Fibroblast of mammary gland (primary cell): ENCODE data around the gene MAPK8IP3.
"Not testable (repeated sequence)": the region's sequence is repeated elsewhere in the genome, so short reads cannot be mapped to it uniquely, and the experiment has no call there.

Source experiments
- DNase-seq: peaks from one replicate; pipeline ENCODE4 v3.0.0-alpha.2; 2010; ENCODE audit warnings: low read depth
- H3K4me3 ChIP-seq: 2 replicates; pipeline ENCODE4 v1.5.1; 2011; ENCODE audit warnings: low read depth, mild to moderate bottlenecking, low read length, moderate library complexity; ENCODE audit not compliant: control insufficient read depth
- TF ChIP-seq, protein P1 (sequence below): conservative IDR thresholded peaks from 2 replicates; pipeline ENCODE4 v1.5.1; 2011; ENCODE audit warnings: low read depth, low read length, inconsistent platforms; ENCODE audit not compliant: control insufficient read depth, insufficient read depth

The MAPK8IP3 gene

DNA sequence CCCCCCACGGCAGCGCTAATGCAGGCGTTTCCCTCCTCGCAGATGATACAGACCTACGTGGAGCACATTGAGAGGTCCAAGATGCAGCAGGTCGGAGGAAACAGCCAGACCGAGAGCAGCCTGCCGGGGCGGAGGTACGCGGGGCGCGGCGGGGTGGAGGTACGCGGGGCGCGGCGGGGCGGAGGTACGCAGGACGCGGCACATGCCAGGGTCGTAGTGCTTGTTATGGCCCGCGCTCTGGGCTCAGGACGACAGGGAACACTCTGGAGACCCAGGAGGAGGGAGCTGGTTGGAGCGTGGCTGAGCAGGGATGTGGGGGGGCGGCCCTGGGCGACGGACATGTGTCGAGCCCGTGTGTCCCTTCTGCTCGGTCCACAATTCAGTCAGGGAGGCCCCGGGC lies 23.4 kb downstream of the MAPK8IP3 start:
- no peak overlapping the region for H3K4me3 ChIP-seq
- TF ChIP-seq, protein P1, sequence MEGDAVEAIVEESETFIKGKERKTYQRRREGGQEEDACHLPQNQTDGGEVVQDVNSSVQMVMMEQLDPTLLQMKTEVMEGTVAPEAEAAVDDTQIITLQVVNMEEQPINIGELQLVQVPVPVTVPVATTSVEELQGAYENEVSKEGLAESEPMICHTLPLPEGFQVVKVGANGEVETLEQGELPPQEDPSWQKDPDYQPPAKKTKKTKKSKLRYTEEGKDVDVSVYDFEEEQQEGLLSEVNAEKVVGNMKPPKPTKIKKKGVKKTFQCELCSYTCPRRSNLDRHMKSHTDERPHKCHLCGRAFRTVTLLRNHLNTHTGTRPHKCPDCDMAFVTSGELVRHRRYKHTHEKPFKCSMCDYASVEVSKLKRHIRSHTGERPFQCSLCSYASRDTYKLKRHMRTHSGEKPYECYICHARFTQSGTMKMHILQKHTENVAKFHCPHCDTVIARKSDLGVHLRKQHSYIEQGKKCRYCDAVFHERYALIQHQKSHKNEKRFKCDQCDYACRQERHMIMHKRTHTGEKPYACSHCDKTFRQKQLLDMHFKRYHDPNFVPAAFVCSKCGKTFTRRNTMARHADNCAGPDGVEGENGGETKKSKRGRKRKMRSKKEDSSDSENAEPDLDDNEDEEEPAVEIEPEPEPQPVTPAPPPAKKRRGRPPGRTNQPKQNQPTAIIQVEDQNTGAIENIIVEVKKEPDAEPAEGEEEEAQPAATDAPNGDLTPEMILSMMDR, result no peak
- no peak for DNase-seq

DNA sequence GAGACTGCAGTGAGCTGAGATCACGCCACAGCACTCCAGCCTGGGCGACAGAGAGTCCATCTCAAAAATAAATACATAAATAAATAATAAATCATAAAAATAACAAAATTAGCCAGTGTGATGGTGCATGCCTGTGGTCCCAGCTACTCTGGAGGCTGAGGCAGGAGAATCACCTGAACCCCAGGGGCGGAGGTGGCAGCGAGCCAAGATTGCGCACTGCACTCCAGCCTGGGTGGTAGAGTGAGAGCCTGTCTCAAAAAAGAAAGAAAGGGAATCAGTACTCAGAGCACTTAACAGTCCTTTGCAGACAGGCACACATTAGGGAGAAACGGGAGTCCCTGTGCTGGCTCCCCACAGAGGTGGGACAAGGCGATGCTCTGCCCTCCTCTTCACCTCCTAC lies 25.1 kb downstream of the MAPK8IP3 start:
- DNase-seq, result no peak
- no peak overlapping the region for H3K4me3 ChIP-seq
- TF ChIP-seq, protein P1, result no peak

DNA sequence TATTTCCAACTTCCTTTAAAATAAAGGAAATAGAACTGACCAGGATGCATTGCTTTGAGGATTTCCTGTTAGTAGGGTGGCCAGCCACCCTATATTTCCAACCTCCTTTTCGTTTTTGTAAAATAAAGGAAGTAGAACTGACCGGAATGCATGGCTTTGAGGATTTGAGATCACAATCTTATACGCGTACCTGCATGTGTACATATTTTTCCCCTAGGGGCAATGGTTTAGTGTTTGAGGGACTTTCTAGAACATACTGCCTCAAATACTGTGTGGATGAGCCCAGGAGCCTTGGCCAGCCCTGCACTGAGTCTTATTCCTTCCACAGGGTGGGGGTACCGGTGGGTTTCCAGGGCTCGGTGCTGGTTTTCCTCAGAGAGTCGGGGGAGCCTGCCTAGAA lies 25.6 kb downstream of the MAPK8IP3 start:
- no peak overlapping the region for H3K4me3 ChIP-seq
- no peak for DNase-seq
- TF ChIP-seq, protein P1, result no peak

DNA sequence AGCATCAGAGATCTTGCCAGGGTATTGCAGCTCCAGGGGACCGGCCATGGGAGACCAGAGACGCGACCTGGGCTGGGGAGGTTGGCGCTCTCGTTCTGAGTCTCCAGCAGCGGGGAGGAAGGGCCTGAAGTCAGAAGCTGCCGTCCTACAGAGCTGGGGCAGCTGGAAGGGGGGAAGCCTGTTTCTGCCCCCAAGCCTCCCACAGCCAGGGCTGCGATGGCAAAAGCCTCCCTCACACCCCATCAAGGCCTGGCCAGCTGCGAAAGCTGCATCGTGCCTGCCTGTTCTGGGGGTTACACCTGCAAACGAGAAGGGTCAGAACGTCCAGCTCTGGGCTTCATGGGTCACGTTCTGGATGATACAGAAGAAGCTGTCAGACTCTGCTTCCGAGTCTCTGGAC lies 26.1 kb downstream of the MAPK8IP3 start:
- H3K4me3 ChIP-seq, result no peak overlapping the region
- TF ChIP-seq, protein P1, result no peak
- DNase-seq, result no peak

DNA sequence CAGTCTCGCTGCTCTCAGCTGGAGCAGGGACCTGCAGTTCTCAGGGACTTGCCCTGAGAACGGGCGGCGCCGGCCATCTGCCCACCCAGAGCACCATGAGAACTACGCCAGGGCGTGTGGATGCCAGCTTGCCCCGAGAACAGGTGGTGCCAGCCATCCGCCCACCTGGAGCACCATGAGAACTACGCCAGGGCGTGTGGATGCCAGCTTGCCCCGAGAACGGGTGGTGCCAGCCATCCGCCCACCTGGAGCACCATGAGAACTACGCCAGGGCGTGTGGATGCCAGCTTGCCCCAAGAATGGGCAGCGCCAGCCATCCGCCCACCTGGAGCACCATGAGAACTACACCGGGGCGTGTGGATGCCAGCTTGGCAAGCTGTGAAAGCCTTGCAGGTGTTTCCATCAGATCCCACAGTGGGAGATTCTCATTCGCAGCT lies 26.6 kb downstream of the MAPK8IP3 start:
- not testable (repeated sequence) for DNase-seq, H3K4me3 ChIP-seq

DNA sequence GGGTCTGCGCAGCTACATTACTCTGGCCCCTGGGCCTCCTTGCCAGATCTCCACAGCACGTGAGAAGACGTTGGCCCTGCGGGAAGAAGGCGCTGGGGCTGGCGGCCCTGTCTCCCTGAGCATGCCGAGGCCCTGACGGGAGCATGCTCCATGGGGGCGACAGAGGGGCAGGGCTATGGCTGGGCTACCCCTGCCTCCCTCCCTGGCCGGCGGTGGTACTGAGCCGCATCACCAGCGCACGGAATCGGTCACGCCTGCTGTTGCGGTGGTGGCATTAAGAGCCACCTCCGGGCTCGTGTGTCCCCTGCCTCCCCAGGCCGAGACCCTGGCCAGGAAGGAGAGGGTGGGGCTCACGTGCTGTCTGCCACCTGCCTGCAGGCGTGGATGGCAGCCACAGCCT lies 28.1 kb downstream of the MAPK8IP3 start:
- TF ChIP-seq, protein P1, result no peak
- H3K4me3 ChIP-seq, result no peak overlapping the region
- no peak for DNase-seq

DNA sequence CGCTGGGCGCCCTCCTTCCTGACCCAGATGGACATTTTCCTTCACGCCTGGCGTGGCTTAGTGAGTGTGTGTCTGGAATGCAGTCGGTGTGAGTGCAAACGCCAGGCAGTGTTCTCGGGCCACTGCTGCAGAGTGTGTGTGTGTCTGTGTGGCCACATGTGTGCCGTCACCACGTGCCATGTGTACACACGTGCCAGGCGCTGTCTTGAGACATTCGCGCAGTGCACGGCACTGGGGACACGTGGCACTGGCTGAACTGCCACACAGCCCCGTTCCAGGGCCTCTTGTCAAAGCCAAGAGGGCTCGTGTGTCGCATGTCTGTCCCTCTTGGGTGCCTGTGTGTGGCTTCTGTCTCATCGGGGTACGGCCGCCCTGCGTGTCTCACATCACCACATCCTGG lies 28.8 kb downstream of the MAPK8IP3 start:
- no peak for DNase-seq
- no peak overlapping the region for H3K4me3 ChIP-seq
- TF ChIP-seq, protein P1, result no peak
